ENCODE measurements around the gene MDH2. TPM values are rescaled to one million over a fixed set of nuclear protein-coding genes. Genes with fewer than 3 reads are reported as not detected.

The MDH2 gene
- 100 to 1,000 TPM in 2 of 5 donors, 10 to 100 TPM in 3; 41.1 to 227 (median 71.9) TPM for total RNA-seq
- polyA plus RNA-seq: 100 to 1,000 TPM in 1 of 3 donors, 10 to 100 TPM in 2; 81.5 to 107 (median 89.2) TPM
- long read RNA-seq, donor 1, transcript MDH2-201 (9 exons, 2,209 nt): major isoform, 24 of 60 reads
- long read RNA-seq, donor 1, partial matches to known transcripts: 33 of 60 reads
- long read RNA-seq, donor 1, other reads (novel, unspliced or antisense): 0 of 60 reads
- long read RNA-seq, donor 2, transcript MDH2-201 (9 exons, 2,209 nt): major isoform, 32 of 65 reads
- long read RNA-seq, donor 2, partial matches to known transcripts: 30 of 65 reads
- long read RNA-seq, donor 2, other reads (novel, unspliced or antisense): 0 of 65 reads
- long read RNA-seq, donor 3, transcript MDH2-201 (9 exons, 2,209 nt): major isoform, 36 of 60 reads
- long read RNA-seq, donor 3, partial matches to known transcripts: 23 of 60 reads
- long read RNA-seq, donor 3, other reads (novel, unspliced or antisense): 0 of 60 reads
- long read RNA-seq, donor 4, transcript MDH2-201 (9 exons, 2,209 nt): major isoform, 9 of 9 reads
- long read RNA-seq, donor 4, partial matches to known transcripts: 0 of 9 reads
- long read RNA-seq, donor 4, other reads (novel, unspliced or antisense): 0 of 9 reads
- long read RNA-seq, donor 5, transcript MDH2-201 (9 exons, 2,209 nt): major isoform, 54 of 100 reads
- long read RNA-seq, donor 5, partial matches to known transcripts: 44 of 100 reads
- long read RNA-seq, donor 5, other reads (novel, unspliced or antisense): 0 of 100 reads
- long read RNA-seq, donor 6, transcript MDH2-206 (4 exons, 551 nt): minor isoform, 10 of 235 reads
- long read RNA-seq, donor 6, transcript MDH2-201 (9 exons, 2,209 nt): major isoform, 115 of 235 reads
- long read RNA-seq, donor 6, partial matches to known transcripts: 106 of 235 reads
- long read RNA-seq, donor 6, other reads (novel, unspliced or antisense): 0 of 235 reads
- long read RNA-seq, donor 7, transcript MDH2-206 (4 exons, 551 nt): minor isoform, 8 of 155 reads
- long read RNA-seq, donor 7, transcript MDH2-201 (9 exons, 2,209 nt): major isoform, 73 of 155 reads
- long read RNA-seq, donor 7, partial matches to known transcripts: 68 of 155 reads
- long read RNA-seq, donor 7, other reads (novel, unspliced or antisense): 0 of 155 reads
- long read RNA-seq, donor 8, transcript MDH2-201 (9 exons, 2,209 nt): major isoform, 38 of 69 reads
- long read RNA-seq, donor 8, partial matches to known transcripts: 25 of 69 reads
- long read RNA-seq, donor 8, other reads (novel, unspliced or antisense): 0 of 69 reads
- long read RNA-seq, donor 9, transcript MDH2-201 (9 exons, 2,209 nt): major isoform, 47 of 101 reads
- long read RNA-seq, donor 9, partial matches to known transcripts: 48 of 101 reads
- long read RNA-seq, donor 9, other reads (novel, unspliced or antisense): 0 of 101 reads
- long read RNA-seq, donor 10, transcript MDH2-201 (9 exons, 2,209 nt): major isoform, 28 of 39 reads
- long read RNA-seq, donor 10, partial matches to known transcripts: 9 of 39 reads
- long read RNA-seq, donor 10, other reads (novel, unspliced or antisense): 0 of 39 reads

DNA sequence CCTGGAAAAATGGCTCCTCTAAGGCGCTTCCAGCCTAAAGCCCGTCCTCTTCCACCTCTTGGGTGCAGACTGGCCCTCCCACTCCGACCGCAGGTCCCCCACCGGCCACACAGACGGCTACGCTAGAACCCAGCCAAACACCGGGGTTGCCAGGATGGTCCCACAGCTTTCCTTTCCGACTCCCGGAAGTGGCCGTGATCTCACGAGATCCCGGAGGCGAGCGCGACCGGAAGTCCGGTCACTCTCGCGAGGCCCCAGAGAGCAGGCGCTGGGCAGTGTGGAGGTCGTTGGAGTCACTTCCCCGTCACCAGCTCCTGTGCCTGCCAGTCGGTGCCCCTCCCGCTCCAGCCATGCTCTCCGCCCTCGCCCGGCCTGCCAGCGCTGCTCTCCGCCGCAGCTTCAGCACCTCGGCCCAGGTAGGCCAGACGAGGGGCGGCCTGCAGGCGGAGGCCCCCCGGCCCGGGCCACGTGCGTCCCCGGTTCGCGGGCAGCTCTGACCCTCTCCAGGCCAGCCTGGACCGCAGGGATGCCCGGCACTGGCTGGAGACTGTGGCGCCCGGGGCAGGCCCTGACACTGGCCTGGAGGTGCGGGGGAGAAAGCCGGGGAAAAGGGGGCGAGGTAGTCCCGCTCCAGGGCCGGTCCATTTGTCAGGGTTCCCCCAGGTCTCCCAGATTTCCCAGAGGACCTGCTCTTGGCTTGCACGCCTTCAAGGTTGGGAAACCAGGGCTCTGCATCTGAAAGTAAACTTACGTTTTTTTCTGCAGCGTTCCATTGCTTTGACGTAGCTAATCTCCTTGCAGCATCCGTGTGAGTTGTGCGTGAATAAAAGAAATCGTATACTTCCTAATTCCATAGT is at the start of gene MDH2, which contains the start of gene STYXL1:
Gene MDH2 (plus strand): TSS at position 296 of the 857 bp plus-strand sequence. CDS start 55 bp downstream, at position 351.
Gene STYXL1 (minus strand): TSS at position 190 of the 857 bp plus-strand sequence. CDS start 17,477 bp downstream, outside the sequence.
- H3K36me3 ChIP-seq: peaks cover 0 to 23% (median 18%) of the 10 kb centered on the region in 4 donors
- H3K9me3 ChIP-seq: no peaks in the 10 kb centered on the region
- peak within 1 kb of the TSS; percentile 94 to 96 (median 94) for H3K27ac ChIP-seq
- H3K4me1 ChIP-seq: peaks cover 21 to 85% (median 54%) of the 10 kb centered on the region in 4 donors
- H3K27me3 ChIP-seq: no peaks in the 10 kb centered on the region
- WGBS, 5 donors: 0 to 1% (median 0%) methylated on average over 21 to 58 of the region's 58 CpGs
- DNase-seq: peak; percentile 96 to 98
- TF ChIP-seq CTCF (IDR thresholded peaks at IDR 0.05): peak in 1 of 7 experiments; percentile 7
- no peak for TF ChIP-seq EP300 (IDR thresholded peaks at IDR 0.05)
- TF ChIP-seq POLR2AphosphoS5 (IDR thresholded peaks at IDR 0.05): peak; percentile 86 to 98 (median 92)
- TF ChIP-seq POLR2A (IDR thresholded peaks at IDR 0.05): peak in 2 of 4 donors; percentile 57 to 90
- peak within 1 kb of the TSS; percentile 86 to 97 (median 92) for H3K4me3 ChIP-seq
- intact Hi-C loops (cut with DNase I; ENCODE audit: low total_unique reads): no loop called here

DNA sequence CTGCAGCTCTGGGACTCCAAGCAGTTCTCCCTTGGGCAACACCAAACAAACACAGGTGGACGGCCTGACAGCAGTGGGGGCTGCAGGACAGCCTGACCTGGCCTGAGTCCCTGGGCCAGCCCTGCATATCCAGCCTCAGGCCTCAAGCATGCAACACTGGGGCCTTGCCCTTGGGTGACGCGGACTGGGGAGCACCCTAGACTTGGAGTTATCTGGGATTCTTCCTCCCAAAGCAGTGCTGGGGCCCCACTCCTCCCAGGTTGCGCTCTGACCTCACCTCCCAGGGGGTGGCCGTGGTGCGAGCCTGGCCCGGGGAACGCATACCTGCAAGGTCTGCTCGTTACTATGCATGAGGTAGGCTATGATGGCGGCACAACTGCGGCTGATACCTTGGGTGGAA is 47.3 kb upstream of the MDH2 start:
- WGBS, 5 donors: 95 to 98% (median 97%) methylated on average over 11 of the region's 11 CpGs
- Histone ChIP-seq H3K4me3 (no peak overlapping the region), H3K27ac (no peak overlapping the region), H3K4me1 (peaks cover 0 to 1% (median under 1%) of the 10 kb centered on the region in 4 donors), H3K9me3 (no peaks in the 10 kb centered on the region), H3K27me3 (no peaks in the 10 kb centered on the region), H3K36me3 (peaks cover 30 to 68% (median 59%) of the 10 kb centered on the region in 4 donors)
- TF ChIP-seq CTCF (IDR thresholded peaks at IDR 0.05): no peak
- no peak for TF ChIP-seq POLR2A (IDR thresholded peaks at IDR 0.05)
- TF ChIP-seq POLR2AphosphoS5 (IDR thresholded peaks at IDR 0.05): no peak
- no peak for TF ChIP-seq EP300 (IDR thresholded peaks at IDR 0.05)
- DNase-seq: no peak
- intact Hi-C loops (cut with DNase I; ENCODE audit: low total_unique reads): no loop called here

GRCh38 chr7:76002139-76002538 is 45.8 kb upstream of the MDH2 start:
- H3K27ac ChIP-seq: no peak overlapping the region
- no peak overlapping the region for H3K4me3 ChIP-seq
- TF ChIP-seq EP300 (IDR thresholded peaks at IDR 0.05) (no peak), POLR2A (IDR thresholded peaks at IDR 0.05) (no peak), POLR2AphosphoS5 (IDR thresholded peaks at IDR 0.05) (no peak), CTCF (IDR thresholded peaks at IDR 0.05) (no peak)
- no peak for DNase-seq
- peaks cover 24 to 66% (median 52%) of the 10 kb centered on the region in 4 donors for H3K36me3 ChIP-seq
- no peaks in the 10 kb centered on the region for H3K4me1 ChIP-seq
- intact Hi-C loops (cut with DNase I; ENCODE audit: low total_unique reads): no loop called here
- H3K27me3 ChIP-seq: no peaks in the 10 kb centered on the region
- no peaks in the 10 kb centered on the region for H3K9me3 ChIP-seq
- 47 to 76% (median 66%) methylated on average over 6 of the region's 6 CpGs for WGBS, 5 donors

Measured in stomach (tissue), 19 donors.